ENCODE measurements around the gene ANKS3.

ANKS3 gene

DNA sequence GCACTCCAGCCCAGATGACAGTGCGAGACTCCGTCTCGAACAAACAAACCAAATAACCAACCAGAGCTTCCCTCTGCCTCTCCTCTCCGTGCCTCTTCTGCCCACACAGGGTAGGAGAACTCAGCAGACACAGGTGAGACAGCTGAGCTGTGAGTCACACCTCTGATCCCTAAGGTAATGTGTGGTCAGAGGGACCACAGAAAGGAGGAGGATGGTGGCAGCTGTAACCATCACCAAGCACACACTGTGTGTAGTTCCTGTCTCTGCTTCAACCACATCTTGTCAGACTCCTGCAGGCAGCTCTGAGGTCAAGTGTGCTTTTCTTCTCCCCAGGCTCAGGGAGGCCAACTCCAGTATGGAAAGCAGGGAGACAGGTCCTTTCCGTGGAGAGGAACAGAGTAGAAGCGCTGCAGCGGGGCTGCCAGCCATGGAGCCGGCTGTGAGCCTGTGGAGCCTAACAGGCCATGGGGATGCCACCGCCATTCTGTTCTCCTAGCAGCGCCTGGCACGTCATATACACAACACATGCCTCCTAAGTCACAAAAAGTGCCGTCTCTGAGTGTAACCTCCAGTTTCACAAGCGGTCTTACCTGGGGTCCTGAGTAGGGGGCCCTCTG is 33.6 kb downstream of the ANKS3 start:
- H2AFZ ChIP-seq (ENCODE audit: low read length), result no peak overlapping the region
- H3K14ac ChIP-seq (ENCODE audit: low read length), result no peak overlapping the region
- no peak overlapping the region for H2BK15ac ChIP-seq (ENCODE audit: low read length)
- H3K4me2 ChIP-seq (ENCODE audit: insufficient read depth, low read length, poor library complexity, severe bottlenecking), result no peak overlapping the region
- H3K4me1 ChIP-seq (ENCODE audit: control insufficient read depth in 2 of 2, insufficient read depth in 1 of 2, low read depth in 1 of 2, low read length in 2 of 2), result peaks cover 0 to 2% of the 10 kb centered on the region in 2 donors
- no peaks in the 10 kb centered on the region for H3K9me3 ChIP-seq (replicated peaks in 1 of 2; ENCODE audit: control insufficient read depth in 2 of 2, insufficient read depth in 1 of 2, low read depth in 1 of 2, low read length in 2 of 2)
- H2BK120ac ChIP-seq (ENCODE audit: low read depth, low read length), result no peak overlapping the region
- H3K27me3 ChIP-seq (ENCODE audit: control insufficient read depth in 3 of 3, insufficient read depth in 3 of 3, low read depth in 1 of 3, low read length in 3 of 3), result no peaks in the 10 kb centered on the region
- no peak overlapping the region for H3K27ac ChIP-seq (replicated peaks; ENCODE audit: low read length)
- H3K18ac ChIP-seq (ENCODE audit: low read length), result no peak overlapping the region
- H3K4ac ChIP-seq (ENCODE audit: low read length), result no peak overlapping the region
- H2BK5ac ChIP-seq (ENCODE audit: low read length), result peak overlapping the region; percentile 22
- H3K79me1 ChIP-seq (ENCODE audit: low read depth, low read length), result peaks cover 9% of the 10 kb centered on the region
- no peak overlapping the region for H2AK5ac ChIP-seq (ENCODE audit: low read depth, low read length)
- no peak overlapping the region for H4K8ac ChIP-seq (ENCODE audit: low read depth, low read length)
- no peak overlapping the region for H3K23ac ChIP-seq (ENCODE audit: low read depth, low read length, poor library complexity)
- H3K36me3 ChIP-seq (replicated peaks in 1 of 2; ENCODE audit: control insufficient read depth in 2 of 2, insufficient read depth in 2 of 2, low read length in 2 of 2), result peaks cover 59 to 92% of the 10 kb centered on the region in 2 donors
- H3K9ac ChIP-seq (ENCODE audit: low read depth, low read length, poor library complexity), result no peak overlapping the region
- no CpG with 5 or more reads among the region's 13 CpGs for WGBS, 2 donors (ENCODE audit: extremely low coverage in 2 of 2, insufficient read length in 2 of 2, insufficient replicate concordance in 1 of 2)
- H2BK12ac ChIP-seq (ENCODE audit: low read length), result no peak overlapping the region
- no peak overlapping the region for H3K4me3 ChIP-seq (ENCODE audit: low read length in 2 of 2)
- no peak for DNase-seq (ENCODE audit: low spot score)
- no peak overlapping the region for H4K91ac ChIP-seq (ENCODE audit: low read depth, low read length, poor library complexity)

DNA sequence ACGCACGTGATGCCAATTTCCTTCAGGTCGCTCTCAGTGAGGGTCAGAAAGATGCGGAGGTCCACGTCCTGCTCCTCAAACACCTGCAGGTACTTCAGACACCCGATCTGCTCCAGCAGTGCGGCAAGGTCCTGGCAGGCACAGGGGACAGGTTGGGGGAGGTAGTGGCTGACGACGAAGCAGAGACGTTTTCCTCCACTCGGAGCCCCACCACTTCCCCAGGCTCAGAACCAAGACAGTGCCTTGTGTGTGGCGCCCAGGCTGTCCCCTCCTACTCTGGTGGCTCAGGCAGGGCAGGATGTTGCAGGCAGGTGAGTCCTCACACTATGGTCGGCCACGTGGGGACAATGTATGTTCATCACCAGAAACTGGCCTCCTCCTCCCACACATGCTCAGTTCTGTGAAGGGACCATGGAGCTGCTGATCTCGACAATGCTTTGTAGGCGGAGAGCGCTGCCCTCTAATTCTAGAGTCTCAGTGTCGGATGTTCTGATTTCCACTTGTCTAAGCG is 35.0 kb downstream of the ANKS3 start:
- Histone ChIP-seq H3K4me3 (ENCODE audit: low read length in 2 of 2) (no peak overlapping the region), H3K14ac (ENCODE audit: low read length) (no peak overlapping the region), H3K27me3 (ENCODE audit: control insufficient read depth in 3 of 3, insufficient read depth in 3 of 3, low read depth in 1 of 3, low read length in 3 of 3) (no peaks in the 10 kb centered on the region), H2BK15ac (ENCODE audit: low read length) (no peak overlapping the region), H3K36me3 (replicated peaks in 1 of 2; ENCODE audit: control insufficient read depth in 2 of 2, insufficient read depth in 2 of 2, low read length in 2 of 2) (peaks cover 60 to 87% of the 10 kb centered on the region in 2 donors), H2BK12ac (ENCODE audit: low read length) (no peak overlapping the region), H2AFZ (ENCODE audit: low read length) (no peak overlapping the region), H3K18ac (ENCODE audit: low read length) (no peak overlapping the region), H3K79me1 (ENCODE audit: low read depth, low read length) (peaks cover 15% of the 10 kb centered on the region), H3K4me2 (ENCODE audit: insufficient read depth, low read length, poor library complexity, severe bottlenecking) (no peak overlapping the region), H3K9ac (ENCODE audit: low read depth, low read length, poor library complexity) (peak overlapping the region; percentile 15), H2AK5ac (ENCODE audit: low read depth, low read length) (no peak overlapping the region), H3K4me1 (ENCODE audit: control insufficient read depth in 2 of 2, insufficient read depth in 1 of 2, low read depth in 1 of 2, low read length in 2 of 2) (peaks cover 3 to 8% of the 10 kb centered on the region in 2 donors), H3K23ac (ENCODE audit: low read depth, low read length, poor library complexity) (no peak overlapping the region), H3K27ac (replicated peaks; ENCODE audit: low read length) (no peak overlapping the region), H2BK5ac (ENCODE audit: low read length) (no peak overlapping the region), H4K8ac (ENCODE audit: low read depth, low read length) (no peak overlapping the region), H4K91ac (ENCODE audit: low read depth, low read length, poor library complexity) (no peak overlapping the region), H3K4ac (ENCODE audit: low read length) (no peak overlapping the region), H3K9me3 (replicated peaks in 1 of 2; ENCODE audit: control insufficient read depth in 2 of 2, insufficient read depth in 1 of 2, low read depth in 1 of 2, low read length in 2 of 2) (no peaks in the 10 kb centered on the region), H2BK120ac (ENCODE audit: low read depth, low read length) (no peak overlapping the region)
- no CpG with 5 or more reads among the region's 19 CpGs for whole genome bisulfite sequencing, 2 donors (ENCODE audit: extremely low coverage in 2 of 2, insufficient read length in 2 of 2, insufficient replicate concordance in 1 of 2)
- no peak for DNase-seq (ENCODE audit: low spot score)

DNA sequence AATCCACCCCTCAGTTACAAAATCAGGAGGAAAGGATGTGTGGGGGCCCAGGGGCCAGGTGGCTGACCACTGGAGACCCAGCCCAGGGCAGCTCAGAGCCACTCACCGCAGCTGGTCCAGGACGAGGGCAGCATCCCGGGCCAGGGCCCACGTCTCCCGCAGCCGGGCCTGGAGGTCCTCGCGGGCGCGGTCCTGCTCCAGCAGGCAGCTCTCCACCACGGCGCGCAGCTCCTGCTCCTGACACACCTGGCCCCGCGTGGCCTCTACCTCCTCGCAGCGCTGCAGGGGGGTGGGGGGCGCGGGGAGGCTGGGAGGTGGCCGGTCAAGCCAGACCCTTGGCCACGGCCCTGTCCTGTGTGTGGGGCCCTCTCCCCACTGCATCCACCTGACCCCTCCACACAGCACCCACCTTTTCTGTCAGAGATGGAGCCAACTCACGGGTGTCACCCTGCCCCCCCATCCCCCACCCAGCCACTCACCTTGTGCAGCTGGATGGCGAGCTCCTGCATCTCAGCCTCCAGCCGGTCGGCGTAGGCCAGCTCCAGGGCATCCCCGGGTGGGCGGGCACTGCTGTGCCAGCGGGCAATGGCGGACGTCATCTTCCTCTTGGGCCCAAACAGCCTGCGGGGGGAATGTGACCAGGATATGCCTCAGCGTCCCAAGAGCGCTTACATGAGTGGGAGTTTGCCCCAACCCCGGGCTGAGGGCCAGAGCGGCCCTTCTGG is 35.6 kb downstream of the ANKS3 start:
- H3K23ac ChIP-seq (ENCODE audit: low read depth, low read length, poor library complexity), result no peak overlapping the region
- H2BK120ac ChIP-seq (ENCODE audit: low read depth, low read length), result no peak overlapping the region
- no peak for DNase-seq (ENCODE audit: low spot score)
- H3K18ac ChIP-seq (ENCODE audit: low read length), result no peak overlapping the region
- no peaks in the 10 kb centered on the region for H3K27me3 ChIP-seq (ENCODE audit: control insufficient read depth in 3 of 3, insufficient read depth in 3 of 3, low read depth in 1 of 3, low read length in 3 of 3)
- H3K79me1 ChIP-seq (ENCODE audit: low read depth, low read length), result peaks cover 20% of the 10 kb centered on the region
- no peak overlapping the region for H4K91ac ChIP-seq (ENCODE audit: low read depth, low read length, poor library complexity)
- H3K4me1 ChIP-seq (ENCODE audit: control insufficient read depth in 2 of 2, insufficient read depth in 1 of 2, low read depth in 1 of 2, low read length in 2 of 2), result peaks cover 3 to 8% of the 10 kb centered on the region in 2 donors
- no peak overlapping the region for H3K14ac ChIP-seq (ENCODE audit: low read length)
- no peak overlapping the region for H2AFZ ChIP-seq (ENCODE audit: low read length)
- H2BK12ac ChIP-seq (ENCODE audit: low read length), result no peak overlapping the region
- no peak overlapping the region for H3K4me3 ChIP-seq (ENCODE audit: low read length in 2 of 2)
- H2AK5ac ChIP-seq (ENCODE audit: low read depth, low read length), result no peak overlapping the region
- H3K9me3 ChIP-seq (replicated peaks in 1 of 2; ENCODE audit: control insufficient read depth in 2 of 2, insufficient read depth in 1 of 2, low read depth in 1 of 2, low read length in 2 of 2), result no peaks in the 10 kb centered on the region
- peak overlapping the region; percentile 21 for H3K9ac ChIP-seq (ENCODE audit: low read depth, low read length, poor library complexity)
- WGBS, 2 donors (ENCODE audit: extremely low coverage in 2 of 2, insufficient read length in 2 of 2, insufficient replicate concordance in 1 of 2), result no CpG with 5 or more reads among the region's 36 CpGs
- no peak overlapping the region for H2BK5ac ChIP-seq (ENCODE audit: low read length)
- no peak overlapping the region for H3K4me2 ChIP-seq (ENCODE audit: insufficient read depth, low read length, poor library complexity, severe bottlenecking)
- no peak overlapping the region for H3K27ac ChIP-seq (replicated peaks; ENCODE audit: low read length)
- peaks cover 56 to 82% of the 10 kb centered on the region in 2 donors for H3K36me3 ChIP-seq (replicated peaks in 1 of 2; ENCODE audit: control insufficient read depth in 2 of 2, insufficient read depth in 2 of 2, low read length in 2 of 2)
- no peak overlapping the region for H2BK15ac ChIP-seq (ENCODE audit: low read length)
- no peak overlapping the region for H4K8ac ChIP-seq (ENCODE audit: low read depth, low read length)
- H3K4ac ChIP-seq (ENCODE audit: low read length), result no peak overlapping the region

DNA sequence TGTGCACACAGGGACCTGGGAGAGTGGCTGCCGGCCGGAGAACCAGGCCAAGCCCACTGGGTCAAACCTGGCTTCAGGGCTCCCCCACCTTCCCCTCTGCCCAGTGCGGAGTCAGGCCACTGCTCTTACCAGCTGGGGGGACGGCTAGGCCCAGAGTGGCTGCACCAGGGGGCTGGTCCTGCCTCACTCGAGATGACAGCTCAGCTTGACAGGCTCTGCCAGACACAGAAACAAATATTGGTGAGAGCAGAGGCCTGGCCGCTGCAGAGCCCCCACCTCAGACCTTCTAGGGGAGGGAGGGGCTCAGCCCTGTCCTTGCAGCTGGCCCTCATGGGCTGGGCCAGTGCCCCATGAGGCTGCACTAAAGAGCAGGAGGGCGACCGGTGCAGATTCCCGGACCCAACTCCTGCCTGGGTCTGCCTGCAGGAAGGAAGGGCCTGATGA is 36.2 kb downstream of the ANKS3 start:
- Histone ChIP-seq H2AK5ac (ENCODE audit: low read depth, low read length) (no peak overlapping the region), H3K27ac (replicated peaks; ENCODE audit: low read length) (no peak overlapping the region), H3K9me3 (replicated peaks in 1 of 2; ENCODE audit: control insufficient read depth in 2 of 2, insufficient read depth in 1 of 2, low read depth in 1 of 2, low read length in 2 of 2) (no peaks in the 10 kb centered on the region), H3K4ac (ENCODE audit: low read length) (no peak overlapping the region), H3K79me1 (ENCODE audit: low read depth, low read length) (peaks cover 20% of the 10 kb centered on the region), H3K4me1 (ENCODE audit: control insufficient read depth in 2 of 2, insufficient read depth in 1 of 2, low read depth in 1 of 2, low read length in 2 of 2) (peaks cover 6 to 8% of the 10 kb centered on the region in 2 donors), H3K23ac (ENCODE audit: low read depth, low read length, poor library complexity) (peak overlapping the region; percentile 65), H4K91ac (ENCODE audit: low read depth, low read length, poor library complexity) (no peak overlapping the region), H3K4me2 (ENCODE audit: insufficient read depth, low read length, poor library complexity, severe bottlenecking) (no peak overlapping the region), H2BK120ac (ENCODE audit: low read depth, low read length) (no peak overlapping the region), H4K8ac (ENCODE audit: low read depth, low read length) (peak overlapping the region; percentile 48), H3K18ac (ENCODE audit: low read length) (no peak overlapping the region), H3K9ac (ENCODE audit: low read depth, low read length, poor library complexity) (no peak overlapping the region), H3K14ac (ENCODE audit: low read length) (no peak overlapping the region), H3K4me3 (ENCODE audit: low read length in 2 of 2) (no peak overlapping the region), H2AFZ (ENCODE audit: low read length) (no peak overlapping the region), H3K36me3 (replicated peaks in 1 of 2; ENCODE audit: control insufficient read depth in 2 of 2, insufficient read depth in 2 of 2, low read length in 2 of 2) (peaks cover 56 to 80% of the 10 kb centered on the region in 2 donors), H2BK12ac (ENCODE audit: low read length) (no peak overlapping the region), H2BK15ac (ENCODE audit: low read length) (no peak overlapping the region), H3K27me3 (ENCODE audit: control insufficient read depth in 3 of 3, insufficient read depth in 3 of 3, low read depth in 1 of 3, low read length in 3 of 3) (no peaks in the 10 kb centered on the region), H2BK5ac (ENCODE audit: low read length) (no peak overlapping the region)
- no peak for DNase-seq (ENCODE audit: low spot score)
- no CpG with 5 or more reads among the region's 9 CpGs for WGBS, 2 donors (ENCODE audit: extremely low coverage in 2 of 2, insufficient read length in 2 of 2, insufficient replicate concordance in 1 of 2)

All from neuronal stem cell (in vitro differentiated cells).